GM19452 (cell line): ENCODE results near the gene WDR33.

ENCODE experiments used
- ATAC-seq: cut with Tn5 transposase; IDR thresholded peaks from one replicate; pipeline ENCODE4 v1.9.1; 2021; ENCODE audit not compliant: unreplicated experiment

The WDR33 gene

GRCh38 chr2:127769587-127769986, 41.4 kb downstream of the WDR33 start:
- no peak for ATAC-seq

- no peak for ATAC-seq
Observed at GRCh38 chr2:127768775-127769479, 42.0 kb downstream of the WDR33 start.

- ATAC-seq: no peak
Observed at GRCh38 chr2:127763776-127764175, 47.2 kb downstream of the WDR33 start.

- no peak for ATAC-seq
Observed at GRCh38 chr2:127762846-127763245, 48.1 kb downstream of the WDR33 start.

GRCh38 chr2:127762441-127762840, 48.5 kb downstream of the WDR33 start:
- ATAC-seq: no peak

GRCh38 chr2:127759931-127760330, 51.0 kb downstream of the WDR33 start:
- no peak for ATAC-seq

- ATAC-seq: no peak
Observed at GRCh38 chr2:127754186-127754585, 56.8 kb downstream of the WDR33 start.

GRCh38 chr2:127753374-127753773, 57.6 kb downstream of the WDR33 start:
- ATAC-seq: no peak

- ATAC-seq: peak; percentile 97
Observed at GRCh38 chr2:127749537-127749936, 61.4 kb downstream of the WDR33 start.

GRCh38 chr2:127747621-127748020, 63.4 kb downstream of the WDR33 start:
- no peak for ATAC-seq

GRCh38 chr2:127743477-127744026, 67.4 kb downstream of the WDR33 start:
- ATAC-seq: peak; percentile 61

GRCh38 chr2:127740665-127741288, 70.2 kb downstream of the WDR33 start:
- no peak for ATAC-seq

GRCh38 chr2:127739800-127740199, 71.2 kb downstream of the WDR33 start:
- no peak for ATAC-seq

GRCh38 chr2:127737892-127738291, 73.1 kb downstream of the WDR33 start:
- peak; percentile 43 for ATAC-seq

- ATAC-seq: peak; percentile 79
Observed at GRCh38 chr2:127735537-127736399, 75.2 kb downstream of the WDR33 start.

GRCh38 chr2:127735044-127735443, 75.9 kb downstream of the WDR33 start:
- ATAC-seq: peak; percentile 5

GRCh38 chr2:127733816-127734537, 77.0 kb downstream of the WDR33 start:
- ATAC-seq: no peak

- no peak for ATAC-seq
Observed at GRCh38 chr2:127733113-127733815, 77.7 kb downstream of the WDR33 start.

GRCh38 chr2:127726158-127726880, 84.7 kb downstream of the WDR33 start:
- ATAC-seq: no peak

- ATAC-seq: no peak
Observed at GRCh38 chr2:127722807-127723206, 88.2 kb downstream of the WDR33 start.
